Activated naive CD4-positive, alpha-beta T cell (primary cell): Measurements from ENCODE around the gene ANKRD11.

Experiments
- DNase-seq, 4 experiments: peaks; one replicate each; lab custom pipeline; 2025; lab: John Stamatoyannopoulos, UW

Gene ANKRD11

DNA sequence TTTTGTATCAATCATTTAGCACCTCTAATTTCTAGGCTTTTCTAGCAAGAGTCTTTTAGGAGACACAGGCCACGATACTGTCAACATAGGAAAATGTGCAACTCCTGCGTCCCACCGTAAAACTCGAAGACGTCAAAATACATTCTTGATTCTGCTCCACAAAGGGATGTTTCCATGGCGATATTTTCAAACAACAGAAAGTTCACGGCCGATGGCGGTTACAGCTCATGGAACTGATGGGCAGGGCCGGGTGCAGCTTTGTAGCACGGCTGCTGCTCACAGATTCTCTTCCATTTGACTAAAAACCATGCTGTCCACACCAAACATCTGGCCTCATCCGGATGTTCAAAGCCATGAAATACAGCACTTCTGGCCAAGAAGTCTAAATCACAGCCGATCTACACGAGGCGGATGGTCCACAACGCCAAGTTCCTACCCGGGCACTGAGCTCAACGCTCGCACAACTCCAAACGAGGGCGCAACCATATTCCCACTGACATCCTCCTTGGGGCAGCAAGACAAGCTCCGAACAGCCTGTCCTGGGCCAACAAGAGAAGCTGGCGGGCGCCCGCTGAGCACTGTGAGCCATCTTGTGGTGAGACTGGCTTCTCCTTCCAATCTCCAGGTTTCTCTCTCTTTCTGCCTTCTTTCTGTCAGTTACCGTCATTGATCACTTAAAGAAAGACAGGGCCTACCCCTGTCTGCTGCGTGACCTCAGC, 193.0 kb downstream of the ANKRD11 start:
- DNase-seq, result no peak

DNA sequence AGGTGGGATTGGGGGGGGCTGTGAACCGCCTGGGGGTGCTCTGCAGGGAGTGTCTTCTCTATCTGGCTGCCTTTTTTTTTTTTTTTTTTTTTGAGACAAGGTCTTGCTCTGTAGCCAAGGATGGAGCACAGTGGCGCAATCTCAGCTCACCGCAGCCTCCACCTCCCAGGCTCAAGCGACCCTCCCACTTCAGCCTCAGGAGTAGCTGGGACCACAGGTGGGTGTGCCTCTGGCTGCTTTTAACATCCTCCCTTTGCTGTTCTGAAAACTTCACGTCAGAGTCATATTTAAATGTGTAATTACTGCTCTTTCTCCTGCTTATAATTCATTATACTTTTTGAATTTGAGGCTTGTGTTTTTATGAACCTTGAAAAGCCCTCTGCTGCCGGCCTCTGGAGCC, 194.4 kb downstream of the ANKRD11 start:
- no peak for DNase-seq

DNA sequence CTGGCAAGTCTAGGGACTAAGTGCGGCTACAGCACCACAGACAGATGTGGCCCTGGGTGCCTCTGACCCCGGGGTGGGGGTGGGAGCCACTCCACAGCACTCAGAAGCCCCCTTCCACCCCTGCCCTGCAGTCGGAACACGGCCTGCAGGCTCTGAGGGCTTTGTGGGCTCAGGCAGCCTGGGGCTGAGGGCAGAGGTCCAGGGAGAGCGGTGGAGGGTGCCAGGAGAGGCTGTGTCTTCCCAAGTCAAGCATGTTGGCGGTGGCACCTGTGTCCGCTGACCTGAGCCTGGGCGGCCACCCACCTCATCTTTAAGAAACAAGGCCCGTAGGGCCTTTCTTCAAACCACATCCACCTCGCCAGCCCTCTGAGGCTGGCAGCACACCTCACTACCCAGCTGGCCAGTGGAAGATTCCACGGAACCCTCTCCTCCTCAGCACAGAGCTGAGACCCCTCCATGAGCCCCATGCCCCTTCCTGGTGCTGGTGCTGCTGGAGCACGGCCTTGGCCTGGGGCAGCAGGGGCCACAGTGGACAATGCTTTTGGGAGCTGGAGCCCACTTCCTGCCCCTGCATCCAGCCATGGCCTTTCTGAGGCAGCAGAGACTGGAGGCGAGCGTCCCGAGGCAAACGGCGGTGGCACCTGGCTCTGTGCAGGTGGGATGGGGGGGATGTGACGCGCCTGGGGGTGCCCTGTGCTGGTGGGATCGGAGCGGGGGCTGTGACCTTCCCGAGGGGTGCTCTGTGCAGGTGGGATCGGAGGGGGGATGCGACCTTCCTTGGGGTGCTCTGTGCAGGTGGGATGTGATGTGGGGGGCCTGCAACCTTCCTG, 195.1 kb downstream of the ANKRD11 start:
- DNase-seq, result no peak

DNA sequence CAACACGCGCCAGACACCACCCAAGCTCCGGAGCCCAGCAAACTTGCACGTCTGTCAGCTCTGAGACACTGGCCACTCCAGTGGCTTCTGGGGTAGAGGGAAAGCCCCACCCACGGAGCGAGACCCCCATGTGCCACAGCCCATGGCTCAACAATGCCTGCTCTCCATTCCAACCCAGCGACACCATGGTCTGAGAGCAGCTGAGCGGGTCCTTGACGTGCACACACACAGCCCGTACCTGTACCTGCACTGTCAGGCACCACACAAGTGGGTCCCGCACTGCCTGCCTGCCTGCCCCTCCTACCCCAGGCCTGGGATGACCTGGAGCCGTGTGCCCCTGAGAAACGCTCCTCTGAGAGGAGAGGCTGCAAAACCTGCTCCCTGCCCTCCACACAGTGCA, 195.9 kb downstream of the ANKRD11 start:
- DNase-seq, result no peak

DNA sequence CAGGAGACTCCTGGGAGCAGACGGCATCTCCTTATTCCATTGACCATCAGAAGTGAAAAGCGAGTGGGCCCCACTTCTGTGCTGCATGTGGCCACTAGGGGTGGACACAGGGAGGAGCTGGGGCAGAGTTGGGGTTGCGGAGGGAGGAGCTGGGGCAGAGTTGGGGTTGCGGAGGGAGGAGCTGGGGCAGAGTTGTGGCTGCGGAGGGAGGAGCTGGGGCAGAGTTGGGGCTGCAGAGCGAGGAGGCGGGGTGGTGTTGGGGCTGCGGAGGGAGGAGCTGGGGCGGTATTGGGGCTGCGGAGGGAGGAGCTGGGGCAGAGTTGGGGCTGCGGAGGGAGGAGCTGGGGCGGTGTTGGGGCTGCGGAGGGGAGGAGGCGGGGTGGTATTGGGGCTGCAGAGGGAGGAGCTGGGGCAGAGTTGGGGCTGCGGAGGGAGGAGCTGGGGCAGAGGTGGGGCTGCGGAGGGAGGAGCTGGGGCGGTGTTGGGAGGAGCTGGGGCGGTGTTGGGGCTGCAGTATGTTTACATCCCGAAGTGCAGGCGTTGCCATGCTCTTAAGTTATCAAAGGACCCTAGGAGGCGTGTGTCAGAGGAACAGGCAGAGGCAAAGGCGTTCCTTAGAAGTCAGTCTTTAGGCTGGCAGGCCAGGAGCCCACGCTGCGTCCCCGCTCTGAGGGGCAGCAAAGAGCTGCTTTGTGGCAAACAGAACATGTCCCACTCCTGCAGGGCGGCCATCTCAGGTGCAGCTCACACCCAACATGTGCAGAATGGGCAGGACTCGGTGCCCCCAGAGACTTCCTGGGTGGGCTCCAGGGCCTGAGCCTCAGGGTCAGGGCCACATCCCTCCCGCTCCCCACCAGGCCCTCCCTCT, 196.9 kb downstream of the ANKRD11 start:
- DNase-seq, result no peak

DNA sequence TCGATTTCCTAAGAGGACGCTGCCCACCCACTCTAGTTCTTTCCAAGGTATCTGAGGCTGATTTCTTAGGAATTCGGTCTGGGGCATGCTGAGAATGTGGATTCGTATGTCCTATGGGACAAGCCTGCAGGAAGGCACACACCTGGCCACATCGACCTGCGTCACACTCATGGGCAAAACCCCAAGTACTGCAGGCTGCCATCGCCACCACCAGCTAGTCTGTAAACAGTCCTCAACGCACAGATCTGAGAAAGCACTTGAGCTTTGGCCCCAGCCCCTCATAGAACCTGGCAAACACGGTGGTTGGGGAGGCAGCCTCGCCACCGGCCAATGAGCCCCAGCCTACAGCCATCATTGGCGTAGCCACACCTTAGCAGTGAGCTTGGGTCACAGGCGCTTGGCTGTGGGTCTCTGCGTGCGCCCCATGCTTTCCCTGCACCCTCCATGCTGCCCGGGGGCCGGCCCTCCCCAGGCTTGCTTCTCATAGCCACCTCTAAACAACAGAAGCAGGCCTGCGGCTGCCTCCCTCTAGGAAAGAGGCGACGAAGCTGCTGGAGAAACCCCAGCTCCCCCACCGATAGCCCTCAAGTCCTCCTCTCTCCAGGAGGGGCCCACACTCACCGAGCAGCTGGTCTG, 197.8 kb downstream of the ANKRD11 start:
- DNase-seq, result no peak

DNA sequence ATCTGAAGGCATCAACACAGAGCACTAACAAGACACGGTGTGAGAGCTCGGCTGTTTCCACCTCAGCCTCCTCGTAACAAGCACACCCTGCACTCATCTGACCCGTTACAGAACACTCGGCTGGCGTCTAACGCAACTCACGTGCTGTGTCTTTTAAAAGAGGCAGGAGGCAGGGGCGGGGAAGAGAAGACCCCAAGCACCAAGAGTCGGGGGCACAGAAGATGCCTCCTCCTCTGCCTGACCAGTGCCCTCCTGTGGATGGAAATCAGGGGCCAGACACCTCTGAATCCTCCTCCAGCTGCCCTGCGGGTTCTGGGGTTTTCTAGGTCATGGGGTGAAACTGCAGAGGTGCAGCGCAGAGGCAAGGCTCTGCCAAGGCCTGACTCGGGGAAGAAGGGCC, 198.6 kb downstream of the ANKRD11 start:
- no peak for DNase-seq

DNA sequence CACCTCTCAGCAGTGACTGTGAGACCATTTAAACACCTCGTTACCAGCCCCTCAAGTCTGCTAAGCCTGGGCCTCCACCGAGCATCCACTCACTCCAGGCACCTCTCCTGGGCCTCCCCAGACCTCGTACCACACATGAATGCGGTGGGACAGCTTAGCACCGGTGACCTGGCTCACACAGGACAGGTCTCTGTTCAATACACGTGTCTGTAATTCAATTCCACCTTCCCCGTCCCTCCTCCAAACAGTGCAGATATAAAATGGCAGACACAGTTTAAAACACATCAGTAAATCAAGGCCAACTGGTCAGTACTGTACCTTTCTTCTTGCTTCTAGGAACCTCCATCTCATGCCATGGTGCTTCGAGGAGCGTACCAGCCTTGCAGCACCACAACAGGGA, 199.0 kb downstream of the ANKRD11 start:
- DNase-seq, result no peak

DNA sequence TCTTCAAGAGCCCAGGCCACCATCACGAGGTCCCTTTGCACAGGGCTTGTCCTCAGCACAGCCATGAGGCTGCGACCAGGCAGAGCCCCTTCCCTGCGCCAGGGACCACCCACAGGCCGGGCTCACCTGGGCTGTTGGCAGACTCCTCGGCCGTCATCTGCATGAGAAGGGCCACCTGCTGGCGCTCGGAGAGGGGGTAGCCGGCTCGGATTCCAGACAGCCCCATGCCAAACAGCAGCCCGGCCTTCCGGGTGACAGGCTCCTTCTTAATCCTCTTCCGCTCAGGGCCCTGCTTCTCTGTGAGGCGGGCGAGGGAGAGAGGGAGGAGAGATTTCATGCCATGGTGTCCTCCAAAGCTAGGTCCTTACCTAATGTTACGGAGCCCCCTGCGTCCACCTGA, 199.5 kb downstream of the ANKRD11 start:
- no peak for DNase-seq

DNA sequence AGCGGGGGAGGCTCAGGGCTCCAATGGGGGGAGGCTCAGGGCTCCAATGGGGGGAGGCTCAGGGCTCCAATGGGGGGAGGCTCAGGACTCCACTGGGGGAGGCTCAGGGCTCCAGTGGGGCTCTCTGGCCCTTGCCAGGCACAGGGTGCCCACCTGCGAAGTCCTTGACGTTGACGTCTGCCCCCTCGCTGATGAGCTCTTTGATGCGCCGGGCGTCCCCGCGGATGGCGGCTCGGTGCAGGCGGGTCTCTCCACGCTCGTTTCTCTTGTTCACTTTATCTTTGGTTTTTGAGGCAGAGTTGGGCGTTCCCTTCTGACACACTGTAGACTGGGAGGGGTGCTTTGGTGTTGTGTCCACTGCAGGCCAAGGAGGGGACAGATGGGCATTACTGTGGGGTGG, 199.9 kb downstream of the ANKRD11 start:
- DNase-seq, result no peak

DNA sequence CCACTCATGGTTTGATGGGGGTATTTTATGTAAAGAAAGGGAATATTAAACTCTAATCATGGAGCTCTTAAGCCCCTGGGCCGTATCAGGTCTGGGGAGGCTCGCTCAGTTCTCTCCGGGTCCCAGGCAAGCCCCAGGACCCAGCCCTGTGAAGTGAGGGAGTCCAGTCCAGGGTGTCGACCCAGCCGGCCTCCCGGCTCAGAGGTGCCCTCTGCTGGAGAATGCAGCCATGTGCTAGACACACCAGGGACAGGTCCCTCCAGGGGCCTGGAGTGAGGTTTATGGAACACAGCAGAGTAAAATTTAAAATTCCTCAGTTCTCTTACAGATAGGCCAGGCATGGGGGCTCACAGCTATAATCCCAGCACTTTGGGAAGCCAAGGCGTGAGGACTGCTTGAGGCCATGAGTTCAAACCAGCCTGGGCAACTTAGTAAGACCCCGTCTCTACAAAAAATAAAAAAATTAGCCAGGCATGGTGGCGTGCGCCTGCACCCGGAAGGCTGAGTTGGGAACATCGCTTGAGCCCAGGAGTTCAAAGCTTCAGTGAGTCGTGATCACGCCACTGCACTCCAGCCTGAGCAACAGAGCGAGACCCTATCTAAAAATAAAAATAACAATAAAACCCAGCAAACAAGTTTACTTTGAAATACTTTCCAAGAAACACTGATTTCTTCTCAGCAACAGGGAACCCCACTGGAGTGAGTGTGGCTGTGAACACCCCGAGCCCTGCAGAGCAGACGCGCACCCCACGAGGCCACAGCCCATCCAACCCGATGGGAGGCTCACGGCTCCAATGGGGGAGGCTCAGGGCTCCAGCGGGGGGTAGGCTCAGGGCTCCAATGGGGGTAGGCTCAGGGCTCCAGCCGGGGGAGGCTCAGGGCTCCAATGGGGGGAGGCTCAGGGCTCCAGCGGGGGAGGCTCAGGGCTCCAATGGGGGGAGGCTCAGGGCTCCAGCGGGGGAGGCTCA, 200.6 kb downstream of the ANKRD11 start:
- peak; percentile 40 to 62 (median 42) for DNase-seq

DNA sequence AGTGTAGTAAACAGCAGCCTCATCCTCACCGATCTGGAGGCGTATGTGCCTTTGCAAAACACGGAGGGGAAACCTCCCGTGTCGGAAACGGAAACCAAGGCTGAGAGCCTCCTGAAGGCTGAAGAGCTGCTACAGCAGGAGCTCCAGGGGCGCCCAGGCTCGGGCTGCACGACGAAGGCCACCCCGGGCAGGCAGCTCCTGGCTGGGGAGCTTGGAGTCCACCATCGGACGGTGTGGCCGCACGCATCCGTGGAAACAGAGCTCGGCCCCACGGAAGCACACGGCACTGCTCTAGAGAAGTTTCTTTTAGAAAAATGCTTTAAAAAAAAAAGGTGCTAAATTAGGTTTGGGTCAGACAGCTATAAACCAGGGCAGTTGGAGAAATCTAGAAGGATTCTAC, 201.4 kb downstream of the ANKRD11 start:
- no peak for DNase-seq

DNA sequence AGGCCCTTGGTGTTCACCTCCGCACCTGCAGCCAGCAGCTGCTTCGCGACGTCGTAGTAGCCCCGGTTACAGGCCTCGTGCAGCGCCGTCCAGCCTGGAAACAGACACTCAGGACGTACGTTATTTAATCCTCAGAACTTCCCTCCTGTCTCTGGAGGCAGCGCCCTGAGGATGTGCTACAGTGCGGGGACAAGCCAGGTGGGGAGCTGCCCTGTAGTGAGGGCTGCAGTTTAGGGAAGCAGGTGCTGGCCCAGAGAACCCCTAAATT, 201.8 kb downstream of the ANKRD11 start:
- DNase-seq, result no peak

DNA sequence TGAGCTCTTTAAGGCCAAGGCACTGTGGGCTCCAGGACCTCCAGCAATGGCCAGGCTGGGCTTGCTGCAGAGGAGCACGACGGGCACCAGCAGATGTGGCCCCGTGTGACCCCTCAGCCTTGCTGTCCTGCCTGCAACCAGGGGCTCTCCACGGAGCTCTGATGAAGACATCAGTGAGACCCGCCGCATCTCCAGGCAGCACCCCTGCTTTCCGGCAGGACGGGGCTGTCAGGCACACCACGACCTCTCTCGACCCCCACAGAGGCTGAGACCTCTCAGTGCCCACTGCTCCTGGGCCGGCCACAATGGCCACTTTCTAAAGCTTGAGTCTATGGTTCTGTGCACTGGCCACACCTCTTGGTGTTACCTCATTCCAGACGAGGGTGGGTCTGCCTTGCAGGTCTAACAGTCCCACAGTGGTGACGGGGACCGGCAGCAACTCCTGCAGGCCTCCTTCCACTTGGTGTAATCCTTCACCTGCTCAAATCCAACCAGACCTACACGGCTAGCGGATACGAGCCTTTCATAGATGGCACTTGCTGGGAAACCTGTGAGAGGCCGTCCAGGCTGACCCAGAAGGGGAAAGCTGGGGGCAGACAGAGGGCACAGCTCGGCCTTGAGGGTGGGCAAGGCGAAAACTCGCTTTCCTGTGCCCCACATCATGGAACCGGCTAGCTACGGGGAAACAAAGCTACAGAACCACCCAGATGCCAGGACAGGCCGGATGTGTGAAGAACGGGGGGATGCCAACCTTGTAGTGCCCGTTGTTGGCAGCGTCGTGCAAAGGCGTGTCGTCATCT, 202.4 kb downstream of the ANKRD11 start:
- no peak for DNase-seq

DNA sequence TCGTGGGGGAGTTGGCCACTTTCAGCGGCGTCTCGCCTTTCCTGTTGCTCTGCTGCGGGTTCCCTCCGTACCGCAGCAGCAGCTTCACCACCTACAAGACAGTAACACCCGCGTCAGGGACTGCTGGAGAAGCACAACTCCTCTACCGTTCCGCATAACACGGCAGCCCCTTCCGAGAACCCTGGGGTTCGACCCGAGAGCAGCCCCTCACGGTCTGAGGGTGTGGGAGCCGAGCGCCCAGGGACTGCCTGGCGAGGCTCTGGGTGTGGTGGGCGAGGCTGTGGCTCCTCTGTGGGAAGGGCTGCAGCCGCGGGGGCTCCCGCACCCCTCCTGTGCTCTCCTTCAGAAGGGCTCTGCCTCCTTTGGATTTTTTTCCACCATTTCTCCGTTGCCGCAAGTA, 204.3 kb downstream of the ANKRD11 start:
- no peak for DNase-seq

DNA sequence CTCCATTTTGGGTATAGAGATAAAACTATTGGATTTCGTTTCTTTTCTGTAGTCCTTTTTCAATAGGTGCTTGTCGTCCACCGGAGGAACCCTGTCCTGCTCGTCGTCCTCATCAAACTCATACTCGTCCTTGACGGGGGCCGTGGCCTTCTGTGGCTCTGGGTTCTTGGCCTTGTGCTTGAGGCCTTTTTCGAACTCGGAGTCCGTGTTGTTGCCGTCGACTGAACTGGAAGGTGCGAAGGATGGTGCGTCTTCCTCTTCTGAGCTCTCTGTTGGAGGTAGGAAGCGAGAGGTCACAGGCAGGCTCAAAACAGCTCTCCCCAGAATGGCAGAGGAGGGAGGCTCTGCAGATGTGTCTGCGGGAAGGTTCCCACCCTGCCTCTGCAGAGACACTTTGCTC, 205.0 kb downstream of the ANKRD11 start:
- no peak for DNase-seq

DNA sequence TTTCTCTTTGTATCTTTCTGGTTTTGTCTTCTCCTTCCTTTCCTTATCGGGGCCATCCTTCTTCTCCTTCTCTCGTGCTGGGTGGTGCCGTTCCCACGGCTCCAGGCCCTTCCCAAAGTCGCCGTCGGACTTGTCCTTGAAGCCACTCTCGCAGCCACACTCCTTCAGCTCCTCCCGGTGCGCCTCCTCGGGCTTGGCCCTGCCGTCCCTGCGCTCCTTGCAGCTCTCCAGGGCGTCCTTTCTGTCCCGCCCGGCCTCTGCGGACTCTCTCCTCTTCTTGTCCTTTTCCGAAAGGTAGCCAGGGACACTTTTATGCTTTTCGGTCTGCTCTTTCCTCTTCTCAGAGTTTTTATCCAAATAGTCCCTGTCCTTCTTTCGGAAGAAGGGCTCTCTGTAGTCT, 206.9 kb downstream of the ANKRD11 start:
- DNase-seq, result no peak

DNA sequence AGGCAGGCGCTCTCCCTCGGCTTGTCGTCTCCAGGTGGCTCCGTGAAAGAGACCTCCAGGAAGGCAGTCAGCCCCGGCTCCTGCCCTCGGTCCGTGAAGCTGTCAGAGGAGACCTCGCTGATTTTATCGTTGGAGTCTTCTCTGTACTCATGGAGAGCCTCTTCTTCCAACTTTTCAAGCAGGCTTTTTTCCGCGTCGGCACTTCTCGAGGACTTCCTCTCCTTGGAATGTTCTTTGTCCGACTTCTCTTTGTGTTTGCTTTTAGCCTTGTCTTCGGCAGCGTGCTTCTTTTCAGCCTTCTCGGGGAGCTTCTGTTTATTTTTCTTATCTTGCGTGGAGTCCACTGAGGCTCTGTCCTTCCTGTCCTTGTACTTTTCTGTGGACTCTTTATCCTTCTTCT, 207.8 kb downstream of the ANKRD11 start:
- no peak for DNase-seq

DNA sequence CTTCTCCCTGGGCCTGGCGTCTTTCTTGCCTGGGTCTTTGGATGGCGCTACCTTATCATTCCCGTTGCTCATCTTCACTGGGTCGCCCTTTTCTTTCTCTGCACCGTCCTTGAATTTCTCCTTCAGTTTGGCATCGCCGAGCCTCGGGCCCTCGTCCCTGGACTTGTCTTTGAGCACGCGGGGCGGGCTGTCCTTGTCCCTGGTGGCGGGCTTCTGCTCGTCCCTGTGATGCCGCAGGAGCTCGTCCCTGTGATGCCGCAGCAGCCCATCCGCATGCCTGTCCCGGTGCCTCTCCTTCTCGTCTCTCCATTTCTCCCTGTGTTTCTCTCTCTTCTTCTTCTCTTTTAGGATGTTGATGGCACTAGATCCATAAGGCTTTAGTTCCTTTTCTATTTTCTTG, 208.5 kb downstream of the ANKRD11 start:
- DNase-seq, result no peak

DNA sequence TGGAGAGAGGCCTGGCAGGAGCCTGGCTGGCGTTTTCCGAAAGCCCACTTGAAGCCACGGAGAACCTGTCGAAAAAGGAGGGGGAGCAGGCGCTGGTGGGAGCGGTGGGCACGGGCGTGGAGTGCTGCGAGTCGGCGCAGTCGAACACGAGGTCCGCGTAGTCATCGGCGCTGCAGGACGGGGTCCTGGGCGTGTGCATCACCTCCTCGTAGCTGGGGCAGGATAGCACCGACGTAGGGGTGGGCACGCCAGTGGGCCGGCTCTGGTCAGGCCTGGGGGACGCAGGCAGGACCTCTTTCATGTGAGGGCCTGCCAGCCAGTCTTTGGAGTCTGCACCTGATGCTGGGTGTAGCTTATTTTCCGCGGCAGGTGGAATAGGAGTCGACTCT, 209.2 kb downstream of the ANKRD11 start:
- DNase-seq, result no peak
